Measurements from ENCODE around the gene CNIH2.

DNA sequence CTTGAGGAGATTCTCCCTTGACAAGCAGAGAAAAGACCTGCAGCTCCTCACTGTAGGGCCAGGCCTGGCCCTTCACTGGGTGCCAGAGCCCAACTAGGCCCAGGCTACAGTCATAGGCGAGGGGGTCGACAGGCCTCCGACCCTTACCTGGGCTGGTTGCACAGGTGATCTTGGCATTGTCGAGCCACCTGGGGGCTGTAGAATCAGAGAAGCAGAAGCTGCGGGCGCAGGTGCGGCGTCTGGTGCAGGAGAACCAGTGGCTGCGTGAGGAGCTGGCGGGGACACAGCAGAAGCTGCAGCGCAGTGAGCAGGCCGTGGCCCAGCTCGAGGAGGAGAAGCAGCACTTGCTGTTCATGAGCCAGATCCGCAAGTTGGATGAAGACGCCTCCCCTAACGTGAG lies 16.4 kb upstream of the CNIH2 start:
- TF ChIP-seq, protein P1, sequence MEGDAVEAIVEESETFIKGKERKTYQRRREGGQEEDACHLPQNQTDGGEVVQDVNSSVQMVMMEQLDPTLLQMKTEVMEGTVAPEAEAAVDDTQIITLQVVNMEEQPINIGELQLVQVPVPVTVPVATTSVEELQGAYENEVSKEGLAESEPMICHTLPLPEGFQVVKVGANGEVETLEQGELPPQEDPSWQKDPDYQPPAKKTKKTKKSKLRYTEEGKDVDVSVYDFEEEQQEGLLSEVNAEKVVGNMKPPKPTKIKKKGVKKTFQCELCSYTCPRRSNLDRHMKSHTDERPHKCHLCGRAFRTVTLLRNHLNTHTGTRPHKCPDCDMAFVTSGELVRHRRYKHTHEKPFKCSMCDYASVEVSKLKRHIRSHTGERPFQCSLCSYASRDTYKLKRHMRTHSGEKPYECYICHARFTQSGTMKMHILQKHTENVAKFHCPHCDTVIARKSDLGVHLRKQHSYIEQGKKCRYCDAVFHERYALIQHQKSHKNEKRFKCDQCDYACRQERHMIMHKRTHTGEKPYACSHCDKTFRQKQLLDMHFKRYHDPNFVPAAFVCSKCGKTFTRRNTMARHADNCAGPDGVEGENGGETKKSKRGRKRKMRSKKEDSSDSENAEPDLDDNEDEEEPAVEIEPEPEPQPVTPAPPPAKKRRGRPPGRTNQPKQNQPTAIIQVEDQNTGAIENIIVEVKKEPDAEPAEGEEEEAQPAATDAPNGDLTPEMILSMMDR (IDR thresholded peaks at IDR 0.05; ENCODE audit: poor library complexity, severe bottlenecking) = no peak
- no peak for TF ChIP-seq EZH2 (IDR thresholded peaks at IDR 0.05; ENCODE audit: borderline replicate concordance, insufficient read depth, low read length, poor library complexity, severe bottlenecking)

Measured in neural cell (in vitro differentiated cells).